ENCODE results near the gene SNX30.

GRCh38 chr9:112905084-112905483 is 154.5 kb downstream of the SNX30 start:
- TF ChIP-seq REST (IDR thresholded peaks at IDR 0.05; ENCODE audit: low read depth) = no peak
- TF ChIP-seq EP300 (IDR thresholded peaks at IDR 0.05; ENCODE audit: borderline replicate concordance) = no peak
- TF ChIP-seq EGR1 (IDR thresholded peaks at IDR 0.05) = no peak
- no peak for TF ChIP-seq RAD21 (IDR thresholded peaks at IDR 0.05; ENCODE audit: low read depth)
- TF ChIP-seq CREB1 (IDR thresholded peaks at IDR 0.05; ENCODE audit: low read depth) = no peak
- no peak for TF ChIP-seq USF1 (IDR thresholded peaks at IDR 0.05)
- TF ChIP-seq MAX (IDR thresholded peaks at IDR 0.05) = no peak
- no peak for TF ChIP-seq TAF1 (IDR thresholded peaks at IDR 0.05; ENCODE audit: low read depth)
- TF ChIP-seq YY1 (IDR thresholded peaks at IDR 0.05; ENCODE audit: low read depth) = no peak
- TF ChIP-seq TEAD4 (IDR thresholded peaks at IDR 0.05) = no peak

Measured in Ishikawa (cell line).